Tibial nerve (tissue), 4 donors: ENCODE data around the gene SPATC1L. TPM values are rescaled to one million over a fixed set of nuclear protein-coding genes. Genes with fewer than 3 reads are reported as not detected.

Experiments used
- DNase-seq, 2 donors: peaks; one replicate each; pipeline ENCODE4 v3.0.0-alpha.2; 2019; ENCODE audit warnings: low spot score in 2 of 2
- H3K27ac ChIP-seq, 4 donors: fragments of 200-600 bp; sonication (generic) in 3 of 4; one replicate each; pipeline ENCODE4 v1.5.1; 2017 to 2019; ENCODE audit warnings: mild to moderate bottlenecking in 1 of 4
- H3K27me3 ChIP-seq, 2 donors: fragments of 200-600 bp; sonication (generic) in 1 of 2; one replicate each; pipeline versions ENCODE4 v1.5.1 to v1.6.0; 2017 to 2019
- H3K36me3 ChIP-seq, 3 donors: fragments of 200-600 bp; sonication (generic); one replicate each; pipeline ENCODE4 v1.5.1; 2018 to 2019
- H3K4me1 ChIP-seq, 4 donors: fragments of 200-600 bp; sonication (generic) in 3 of 4; one replicate each; pipeline ENCODE4 v1.5.1; 2017 to 2019
- H3K4me3 ChIP-seq, 4 donors: fragments of 200-600 bp; sonication (generic) in 3 of 4; one replicate each; pipeline ENCODE4 v1.5.1; 2017 to 2019; ENCODE audit warnings: mild to moderate bottlenecking in 1 of 4, moderate library complexity in 1 of 4
- H3K9me3 ChIP-seq, 4 donors: fragments of 200-600 bp; sonication (generic) in 3 of 4; one replicate each; pipeline ENCODE4 v1.5.1; 2017 to 2019
- EP300 ChIP-seq, 2 donors: sonication (generic); formaldehyde crosslinking; IDR thresholded peaks; one replicate each; pipeline ENCODE4 v1.6.1; 2017; ENCODE audit warnings: antibody characterized with exemption in 2 of 2, mild to moderate bottlenecking in 1 of 2
- POLR2A ChIP-seq, 2 donors: fragments of 450-650 bp; IDR thresholded peaks; one replicate each; pipeline ENCODE4 v1.6.1; 2017; ENCODE audit warnings: antibody characterized with exemption in 2 of 2, mild to moderate bottlenecking in 2 of 2, moderate library complexity in 2 of 2
- WGBS, 2 donors: methylation state at CpG; one replicate each; pipeline ENCODE4 v1.1.5; 2018; 5-methylcytosine and 5-hydroxymethylcytosine counted together
- total RNA-seq, 4 donors: library from RNA; depleted of rRNA; stranded (reverse); fragments of >200 nt; gene quantifications; one replicate each; pipeline ENCODE4 v1.1.0, GENCODE V29; 2016
- TF ChIP-seq, protein P1 (sequence below), 5 experiments: fragments of 200-600 bp in 3 of 5; fragments of 450-650 bp in 2 of 5; sonication (generic) in 3 of 5; IDR thresholded peaks; one replicate each; pipeline ENCODE4 v1.5.1; 2016 to 2019; ENCODE audit warnings: antibody characterized with exemption in 5 of 5, mild to moderate bottlenecking in 3 of 5, moderate library complexity in 2 of 5

SPATC1L gene
- total RNA-seq, 4 donors from 2014 or later = 4.5 to 12.9 (median 8.0) TPM

- no peaks in the 10 kb centered on the region for H3K9me3 ChIP-seq
- WGBS, 2 donors = 87 to 92% methylated on average over 14 to 15 of the region's 15 CpGs
- no peaks in the 10 kb centered on the region for H3K36me3 ChIP-seq
- no peak overlapping the region for H3K4me3 ChIP-seq
- TF ChIP-seq POLR2A (IDR thresholded peaks at IDR 0.05) (no peak), EP300 (IDR thresholded peaks at IDR 0.05) (no peak)
- TF ChIP-seq, protein P1, sequence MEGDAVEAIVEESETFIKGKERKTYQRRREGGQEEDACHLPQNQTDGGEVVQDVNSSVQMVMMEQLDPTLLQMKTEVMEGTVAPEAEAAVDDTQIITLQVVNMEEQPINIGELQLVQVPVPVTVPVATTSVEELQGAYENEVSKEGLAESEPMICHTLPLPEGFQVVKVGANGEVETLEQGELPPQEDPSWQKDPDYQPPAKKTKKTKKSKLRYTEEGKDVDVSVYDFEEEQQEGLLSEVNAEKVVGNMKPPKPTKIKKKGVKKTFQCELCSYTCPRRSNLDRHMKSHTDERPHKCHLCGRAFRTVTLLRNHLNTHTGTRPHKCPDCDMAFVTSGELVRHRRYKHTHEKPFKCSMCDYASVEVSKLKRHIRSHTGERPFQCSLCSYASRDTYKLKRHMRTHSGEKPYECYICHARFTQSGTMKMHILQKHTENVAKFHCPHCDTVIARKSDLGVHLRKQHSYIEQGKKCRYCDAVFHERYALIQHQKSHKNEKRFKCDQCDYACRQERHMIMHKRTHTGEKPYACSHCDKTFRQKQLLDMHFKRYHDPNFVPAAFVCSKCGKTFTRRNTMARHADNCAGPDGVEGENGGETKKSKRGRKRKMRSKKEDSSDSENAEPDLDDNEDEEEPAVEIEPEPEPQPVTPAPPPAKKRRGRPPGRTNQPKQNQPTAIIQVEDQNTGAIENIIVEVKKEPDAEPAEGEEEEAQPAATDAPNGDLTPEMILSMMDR (IDR thresholded peaks at IDR 0.05) = no peak
- H3K27me3 ChIP-seq = peaks cover 0 to 13% of the 10 kb centered on the region in 2 donors
- H3K27ac ChIP-seq = no peak overlapping the region
- no peak for DNase-seq
- H3K4me1 ChIP-seq = peaks cover 0 to 10% (median 0%) of the 10 kb centered on the region in 4 donors
These were observed 44.6 kb downstream of the SPATC1L start for GRCh38 chr21:46139686-46140085.

DNA sequence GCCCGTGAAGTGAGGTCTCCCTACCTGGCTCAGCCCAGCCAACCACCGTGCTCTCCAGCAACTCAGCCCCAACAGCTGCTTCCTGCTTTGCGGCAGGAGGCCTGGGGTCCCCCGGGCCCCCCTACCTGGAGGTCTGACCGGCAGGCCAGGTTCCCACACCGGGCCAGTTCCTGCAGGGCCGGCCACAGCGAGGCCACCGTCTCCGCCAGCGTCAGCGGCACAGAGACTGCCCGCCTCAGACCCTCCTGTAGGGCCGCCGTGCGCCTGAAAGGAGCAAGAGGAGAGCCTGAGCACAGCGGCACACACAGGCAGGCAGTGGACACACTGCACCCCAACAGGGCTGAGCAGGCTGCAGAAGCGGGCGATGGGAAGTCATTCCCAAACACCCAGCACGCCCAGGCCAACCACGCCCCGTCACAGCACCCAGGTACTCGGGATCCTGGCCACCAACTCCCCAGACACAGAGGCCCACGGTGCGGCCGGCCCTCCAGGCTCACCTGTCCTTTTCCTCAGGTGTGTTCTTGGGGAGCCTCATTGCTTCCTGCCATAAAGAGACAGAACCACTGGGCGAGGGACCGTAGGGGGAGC is 45.8 kb downstream of the SPATC1L start:
- Histone ChIP-seq H3K4me3 (no peak overlapping the region), H3K27ac (no peak overlapping the region), H3K9me3 (no peaks in the 10 kb centered on the region), H3K36me3 (no peaks in the 10 kb centered on the region), H3K27me3 (peaks cover 0 to 13% of the 10 kb centered on the region in 2 donors), H3K4me1 (peaks cover 0 to 3% (median 0%) of the 10 kb centered on the region in 4 donors)
- TF ChIP-seq, protein P1 (IDR thresholded peaks at IDR 0.05) = no peak
- TF ChIP-seq POLR2A (IDR thresholded peaks at IDR 0.05) (no peak), EP300 (IDR thresholded peaks at IDR 0.05) (no peak)
- WGBS, 2 donors = 87 to 95% methylated on average over 9 to 14 of the region's 28 CpGs
- no peak for DNase-seq

DNA sequence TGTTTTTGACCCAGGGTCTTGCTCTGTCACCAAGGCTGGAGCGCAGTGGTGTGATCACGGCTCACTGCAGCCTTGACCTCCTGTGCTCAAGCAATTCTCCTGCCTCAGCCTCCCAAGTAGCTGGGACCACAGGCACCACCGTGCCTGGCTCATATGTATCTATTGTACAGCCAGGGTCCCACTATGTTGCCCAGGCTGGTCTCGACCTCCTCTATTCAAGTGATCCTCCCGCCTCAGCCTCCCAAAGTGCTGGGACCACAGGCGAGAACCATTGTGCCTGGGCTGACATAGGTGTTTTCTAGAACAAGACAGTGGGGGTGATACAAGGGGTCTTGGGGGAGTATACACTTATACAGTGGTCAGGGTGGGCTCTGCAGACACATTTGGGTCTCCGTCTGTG is 46.4 kb downstream of the SPATC1L start:
- TF ChIP-seq, protein P1 (IDR thresholded peaks at IDR 0.05) = no peak
- no peak for TF ChIP-seq POLR2A (IDR thresholded peaks at IDR 0.05)
- TF ChIP-seq EP300 (IDR thresholded peaks at IDR 0.05) = no peak
- WGBS, 2 donors = 75 to 88% methylated on average over 4 to 7 of the region's 7 CpGs

GRCh38 chr21:46136739-46137349 is 47.4 kb downstream of the SPATC1L start:
- Histone ChIP-seq H3K4me1 (no peaks in the 10 kb centered on the region), H3K36me3 (peaks cover 0 to 9% (median 0%) of the 10 kb centered on the region in 3 donors), H3K27ac (no peak overlapping the region), H3K9me3 (no peaks in the 10 kb centered on the region), H3K4me3 (no peak overlapping the region), H3K27me3 (peaks cover 0 to 13% of the 10 kb centered on the region in 2 donors)
- no peak for TF ChIP-seq EP300 (IDR thresholded peaks at IDR 0.05)
- TF ChIP-seq, protein P1 (IDR thresholded peaks at IDR 0.05) = no peak
- TF ChIP-seq POLR2A (IDR thresholded peaks at IDR 0.05) = no peak
- no peak for DNase-seq
- 67 to 75% methylated on average over 17 to 21 of the region's 22 CpGs for WGBS, 2 donors

More for the DNA sequence above, 46.4 kb downstream of the SPATC1L start:
- DNase-seq = no peak
- Histone ChIP-seq H3K27ac (no peak overlapping the region), H3K27me3 (peaks cover 0 to 13% of the 10 kb centered on the region in 2 donors), H3K36me3 (no peaks in the 10 kb centered on the region), H3K9me3 (no peaks in the 10 kb centered on the region), H3K4me3 (no peak overlapping the region), H3K4me1 (no peaks in the 10 kb centered on the region)

DNA sequence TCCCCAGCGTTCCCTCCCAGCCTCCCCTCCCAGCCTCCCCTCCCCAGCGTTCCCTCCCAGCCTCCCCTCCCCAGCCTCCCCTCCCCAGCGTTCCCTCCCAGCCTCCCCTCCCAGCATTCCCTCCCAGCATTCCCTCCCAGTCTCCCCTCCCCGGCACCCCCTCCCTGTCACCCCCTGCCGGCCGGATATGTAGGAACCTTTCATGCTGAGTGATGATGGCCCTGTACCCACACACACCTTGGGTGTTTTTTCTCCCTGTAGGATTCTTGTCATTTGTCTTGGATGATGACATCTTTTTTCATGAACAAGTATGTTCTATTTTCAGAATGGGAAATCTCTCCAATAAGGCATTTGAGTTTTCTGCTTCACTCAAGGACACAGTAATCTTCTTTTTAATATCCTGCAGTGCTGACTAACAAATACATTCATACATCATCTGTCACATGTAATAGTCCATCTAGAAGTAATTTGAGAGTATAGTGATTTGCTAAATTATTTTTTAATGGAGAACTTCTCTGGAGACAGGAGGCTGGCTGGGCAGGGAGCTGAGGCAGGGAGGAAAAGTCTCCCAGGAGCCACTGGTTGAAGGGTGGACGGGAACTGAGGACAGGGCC is 48.4 kb downstream of the SPATC1L start:
- H3K4me1 ChIP-seq = no peaks in the 10 kb centered on the region
- peaks cover 0 to 13% of the 10 kb centered on the region in 2 donors for H3K27me3 ChIP-seq
- no peak overlapping the region for H3K27ac ChIP-seq
- TF ChIP-seq, protein P1 (IDR thresholded peaks at IDR 0.05) = no peak
- no peak for DNase-seq
- WGBS, 2 donors = 64 to 90% methylated on average over 4 to 6 of the region's 7 CpGs
- H3K9me3 ChIP-seq = no peaks in the 10 kb centered on the region
- no peak overlapping the region for H3K4me3 ChIP-seq
- peaks cover 0 to 9% (median 0%) of the 10 kb centered on the region in 3 donors for H3K36me3 ChIP-seq
